DOHH2 (cell line): ENCODE results near the gene ALDH1L1.

ENCODE experiments used
- H3F3A ChIP-seq: fragments of 200-600 bp; sonication (generic), shearing (Covaris generic); 2 replicates; pipeline ENCODE4 v1.6.0; 2016; ENCODE audit warnings: antibody characterized with exemption, mild to moderate bottlenecking; ENCODE audit not compliant: control insufficient read depth, insufficient read depth
- H3K27ac ChIP-seq: fragments of 200-600 bp; sonication (generic); 2 replicates; pipeline ENCODE4 v1.5.1; 2014; ENCODE audit warnings: low read depth, mild to moderate bottlenecking, low read length, moderate library complexity
- H3K27me3 ChIP-seq: fragments of 200-600 bp; sonication (generic); 2 replicates; pipeline ENCODE4 v1.6.1; 2014; ENCODE audit warnings: mild to moderate bottlenecking, low read length, mixed read lengths; ENCODE audit not compliant: control insufficient read depth
- H3K36me3 ChIP-seq: fragments of 200-600 bp; sonication (generic); 2 replicates; pipeline ENCODE4 v1.6.1; 2014; ENCODE audit warnings: mild to moderate bottlenecking, low read length, moderate library complexity, mixed read lengths; ENCODE audit not compliant: control insufficient read depth
- H3K4me1 ChIP-seq: fragments of 200-600 bp; sonication (generic); 2 replicates; pipeline ENCODE4 v1.6.1; 2014; ENCODE audit warnings: mild to moderate bottlenecking, low read length, mixed read lengths; ENCODE audit not compliant: control insufficient read depth
- H3K4me2 ChIP-seq: fragments of 200-600 bp; sonication (generic); 2 replicates; pipeline ENCODE4 v1.6.0; 2014; ENCODE audit warnings: mild to moderate bottlenecking, low read length, moderate library complexity
- H3K4me3 ChIP-seq: fragments of 200-600 bp; sonication (generic); 2 replicates; pipeline ENCODE4 v1.5.1; 2014; ENCODE audit warnings: mild to moderate bottlenecking, low read length, mixed read lengths
- H3K79me2 ChIP-seq: fragments of 200-600 bp; sonication (generic); 2 replicates; pipeline ENCODE4 v1.6.1; 2014; ENCODE audit warnings: mild to moderate bottlenecking, low read length, mixed read lengths; ENCODE audit not compliant: control insufficient read depth
- H3K9me2 ChIP-seq: fragments of 200-600 bp; sonication (generic); replicated peaks from 2 replicates; pipeline ENCODE4 v1.6.1; 2014; ENCODE audit warnings: mild to moderate bottlenecking, low read length, mixed read lengths; ENCODE audit not compliant: control insufficient read depth
- H3K9me3 ChIP-seq: fragments of 200-600 bp; sonication (generic); 2 replicates; pipeline ENCODE4 v1.6.1; 2014; ENCODE audit warnings: antibody characterized with exemption, low read length, mixed read lengths; ENCODE audit not compliant: control insufficient read depth, insufficient read depth
- H4K20me1 ChIP-seq: fragments of 200-600 bp; sonication (generic); 2 replicates; pipeline ENCODE4 v1.6.0; 2014; ENCODE audit warnings: low read depth, mild to moderate bottlenecking, antibody characterized with exemption, low read length, moderate library complexity; ENCODE audit not compliant: control insufficient read depth, insufficient read depth
- CTCF ChIP-seq: fragments of 200-600 bp; sonication (generic); IDR thresholded peaks from one replicate; pipeline ENCODE4 v1.5.1; 2014; ENCODE audit warnings: antibody characterized with exemption, mild to moderate bottlenecking, low read depth, low read length; ENCODE audit not compliant: poor library complexity, severe bottlenecking
- EZH2phosphoT487 ChIP-seq: fragments of 200-600 bp; sonication (generic); IDR thresholded peaks from 2 replicates; pipeline ENCODE4 v1.6.1; 2017; ENCODE audit warnings: borderline replicate concordance, mild to moderate bottlenecking, antibody characterized with exemption, low read length, moderate library complexity, mixed read lengths

Gene ALDH1L1

DNA sequence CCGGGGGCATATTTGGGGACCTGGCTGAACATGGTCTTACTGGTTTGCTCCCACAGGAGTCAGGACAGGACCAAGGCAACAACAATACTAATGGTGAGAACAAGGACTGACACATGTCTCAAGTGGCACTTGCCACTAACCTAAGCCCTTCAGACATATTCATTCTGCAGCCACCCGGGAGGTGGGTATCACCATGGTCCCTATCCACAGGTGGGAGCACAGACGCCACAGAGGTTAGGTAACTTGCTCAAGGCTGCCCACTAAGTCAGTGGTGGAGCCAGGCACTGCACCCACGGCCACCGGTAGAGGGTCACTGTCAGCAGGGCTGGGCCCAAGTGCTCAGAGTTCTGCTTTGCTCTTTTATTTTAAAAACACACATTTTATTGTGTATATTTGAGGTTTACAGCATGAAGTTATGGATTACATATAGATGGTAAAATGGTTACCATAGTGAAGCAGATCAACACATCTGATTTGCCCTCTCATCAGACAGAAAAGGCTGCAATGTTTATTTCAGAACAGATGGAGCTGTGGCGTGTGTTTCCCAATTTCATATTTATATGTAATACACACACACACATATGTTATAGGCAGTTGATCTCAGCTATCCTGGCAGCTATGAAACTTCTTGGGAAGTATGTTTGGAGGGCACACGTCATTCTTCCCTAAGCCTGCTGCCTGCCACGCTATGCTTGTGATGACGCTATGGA, 66.5 kb downstream of the ALDH1L1 start:
- no peak overlapping the region for H3K4me3 ChIP-seq
- no peak overlapping the region for H3K4me2 ChIP-seq
- H3K9me2 ChIP-seq = no peaks in the 10 kb centered on the region
- no peaks in the 10 kb centered on the region for H3K79me2 ChIP-seq
- no peaks in the 10 kb centered on the region for H3K9me3 ChIP-seq
- no peaks in the 10 kb centered on the region for H3K4me1 ChIP-seq
- TF ChIP-seq EZH2phosphoT487 = no peak
- peak; percentile 50 for TF ChIP-seq CTCF
- H3K27ac ChIP-seq = no peak overlapping the region
- H3F3A ChIP-seq = no peaks in the 10 kb centered on the region
- no peaks in the 10 kb centered on the region for H4K20me1 ChIP-seq
- H3K36me3 ChIP-seq = no peaks in the 10 kb centered on the region
- no peaks in the 10 kb centered on the region for H3K27me3 ChIP-seq

DNA sequence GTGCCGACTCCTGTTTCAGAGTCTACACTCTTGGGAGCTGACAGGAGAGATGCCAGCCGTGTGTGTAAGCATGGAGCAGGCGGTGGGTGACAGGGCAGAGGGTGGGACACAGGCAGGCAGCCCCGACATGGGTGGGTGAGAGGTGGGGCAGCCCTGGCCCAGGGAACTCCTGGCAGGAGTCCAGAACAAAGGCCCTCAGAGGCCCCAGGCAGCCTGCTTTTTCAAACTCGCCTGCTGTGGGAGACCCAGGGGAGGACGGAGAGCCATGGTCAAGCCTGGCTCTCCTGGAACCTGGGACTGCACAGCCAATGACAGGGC, 67.2 kb downstream of the ALDH1L1 start:
- Histone ChIP-seq H3K4me3 (no peak overlapping the region), H3K9me2 (no peaks in the 10 kb centered on the region), H3K36me3 (no peaks in the 10 kb centered on the region), H3K9me3 (no peaks in the 10 kb centered on the region), H4K20me1 (no peaks in the 10 kb centered on the region), H3K27ac (no peak overlapping the region), H3K4me1 (no peaks in the 10 kb centered on the region), H3K27me3 (no peaks in the 10 kb centered on the region), H3K4me2 (no peak overlapping the region), H3K79me2 (no peaks in the 10 kb centered on the region), H3F3A (no peaks in the 10 kb centered on the region)
- no peak for TF ChIP-seq EZH2phosphoT487
- no peak for TF ChIP-seq CTCF

GRCh38 chr3:126112531-126113237, 67.7 kb downstream of the ALDH1L1 start:
- Histone ChIP-seq H3K27me3 (no peaks in the 10 kb centered on the region), H3K4me3 (no peak overlapping the region), H3K9me3 (no peaks in the 10 kb centered on the region), H4K20me1 (no peaks in the 10 kb centered on the region), H3K4me2 (no peak overlapping the region), H3K9me2 (no peaks in the 10 kb centered on the region), H3K36me3 (no peaks in the 10 kb centered on the region), H3F3A (no peaks in the 10 kb centered on the region), H3K4me1 (no peaks in the 10 kb centered on the region), H3K79me2 (no peaks in the 10 kb centered on the region), H3K27ac (no peak overlapping the region)
- TF ChIP-seq CTCF (no peak), EZH2phosphoT487 (no peak)
